Measurements from ENCODE around the gene RNF113A.
"Not testable (repeated sequence)": the region's sequence is repeated elsewhere in the genome, so short reads cannot be mapped to it uniquely, and the experiment has no call there.

The RNF113A gene

DNA sequence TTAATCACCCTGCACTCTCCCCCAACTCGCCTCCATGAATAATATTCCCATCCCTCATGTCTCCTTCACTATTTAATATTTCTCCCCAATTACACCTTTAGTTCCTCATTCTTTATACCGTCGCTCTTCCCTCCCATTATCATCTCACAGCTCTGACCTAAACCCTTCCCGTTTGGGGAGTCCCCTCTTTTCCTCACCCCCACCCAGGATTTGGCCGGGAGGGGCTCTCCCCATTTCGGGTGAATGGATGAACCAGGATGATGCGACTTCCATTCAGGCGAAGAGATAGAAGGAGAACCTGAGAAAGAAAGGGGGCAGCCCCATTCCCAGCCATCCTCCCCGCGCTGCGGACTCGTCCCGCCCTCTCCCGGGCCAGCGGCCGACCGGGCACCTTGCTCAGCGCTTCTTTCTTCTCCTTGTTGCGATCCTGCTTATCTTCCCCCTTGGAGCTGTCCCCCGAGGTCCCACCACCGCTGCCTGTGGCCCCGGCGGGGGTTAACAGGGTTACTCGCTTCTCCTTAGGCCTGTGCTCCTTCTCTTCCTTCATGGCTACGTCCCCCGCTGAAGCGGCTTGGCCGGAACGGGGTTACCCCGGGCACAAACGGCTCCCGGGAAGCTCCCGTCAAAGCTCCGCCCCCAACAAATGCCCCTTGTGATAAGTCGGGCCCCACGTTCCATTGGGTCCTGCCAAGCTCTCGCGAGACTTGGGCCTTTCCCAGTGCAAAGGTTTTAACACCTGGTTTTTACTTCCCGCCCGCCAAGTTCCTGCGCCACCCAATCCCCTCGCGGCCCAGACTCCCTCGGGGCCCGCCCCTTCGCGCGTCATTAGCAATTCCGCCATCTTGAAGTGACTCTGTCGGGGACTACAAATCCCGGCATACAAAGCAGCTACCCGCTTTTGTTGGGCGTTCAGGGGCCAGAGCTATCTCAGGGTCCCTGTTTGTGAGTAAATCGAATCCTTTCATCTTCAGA, 18.9 kb downstream of the RNF113A start, which contains the start of gene UPF3B:
Gene UPF3B, minus strand, starts transcription at position 582 of the 972 bp plus-strand sequence. Its CDS starts 35 bp downstream, at position 547.
- FAIRE-seq (peak; percentile 96), DNase-seq (ENCODE audit: insufficient read length, low spot score) (peak; percentile 70)
- TF ChIP-seq PAX5 (IDR thresholded peaks at IDR 0.05; ENCODE audit: insufficient read depth, low read length, severe bottlenecking): no peak
- no peak for TF ChIP-seq TAF1 (IDR thresholded peaks at IDR 0.05; ENCODE audit: low read depth, low read length)
- TF ChIP-seq POU2F2 (IDR thresholded peaks at IDR 0.05; ENCODE audit: low read depth, low read length): no peak
- peak; percentile 59; the same call in 1 of the 2 replicates for TF ChIP-seq POLR2AphosphoS5 (IDR thresholded peaks at IDR 0.05; ENCODE audit: low read depth, low read length)
- no peak for TF ChIP-seq SPI1 (IDR thresholded peaks at IDR 0.05; ENCODE audit: low read depth, low read length)
- 0 out of 2 replicates have a peak, but pooled peaks have one; percentile 62 for TF ChIP-seq POLR2A (IDR thresholded peaks at IDR 0.05; ENCODE audit: low read depth, low read length)

DNA sequence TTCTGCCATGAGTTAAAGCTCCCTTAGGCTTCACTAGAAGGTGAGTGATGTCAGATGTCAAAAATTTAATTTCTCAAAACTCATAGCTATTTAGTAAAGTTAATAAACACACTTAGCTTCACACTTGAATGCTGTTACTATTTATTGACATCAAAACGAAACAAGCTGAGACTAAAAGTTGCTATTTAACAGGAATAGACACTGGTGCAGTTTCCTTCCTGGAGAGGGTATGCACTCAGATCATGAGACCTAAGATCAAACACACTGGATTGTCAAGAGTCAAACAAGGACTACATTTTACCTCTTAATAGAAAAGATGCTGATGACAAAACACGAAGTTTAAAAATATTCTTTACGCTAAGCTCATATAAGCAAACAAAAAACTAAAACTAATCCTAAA, 37.6 kb downstream of the RNF113A start:
- FAIRE-seq (no peak), DNase-seq (ENCODE audit: insufficient read length, low spot score) (no peak)
- TF ChIP-seq SPI1 (IDR thresholded peaks at IDR 0.05; ENCODE audit: low read depth, low read length): no peak
- TF ChIP-seq POLR2A (IDR thresholded peaks at IDR 0.05; ENCODE audit: low read depth, low read length): no peak
- TF ChIP-seq POU2F2 (IDR thresholded peaks at IDR 0.05; ENCODE audit: low read depth, low read length): no peak
- TF ChIP-seq TAF1 (IDR thresholded peaks at IDR 0.05; ENCODE audit: low read depth, low read length): no peak
- TF ChIP-seq PAX5 (IDR thresholded peaks at IDR 0.05; ENCODE audit: insufficient read depth, low read length, severe bottlenecking): no peak
- TF ChIP-seq POLR2AphosphoS5 (IDR thresholded peaks at IDR 0.05; ENCODE audit: low read depth, low read length): no peak

DNA sequence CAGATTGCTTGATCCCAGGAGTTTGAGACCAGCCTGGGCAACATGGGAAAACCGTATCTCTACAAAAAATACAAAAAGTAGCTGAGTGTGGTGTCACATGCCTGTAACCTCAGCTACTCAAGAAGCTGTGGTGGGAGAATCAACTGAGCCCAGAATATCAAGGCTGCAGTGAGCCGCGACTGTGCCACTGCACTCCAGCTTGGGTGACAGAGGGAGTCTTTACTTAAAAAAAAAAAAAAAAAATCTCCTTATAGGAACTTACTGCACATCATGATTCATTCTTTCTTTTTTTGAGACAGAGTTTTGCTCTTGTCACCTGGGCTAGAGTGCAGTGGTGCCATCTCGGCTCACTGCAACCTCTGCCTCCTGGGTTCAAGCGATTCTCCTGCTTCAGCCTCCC, 43.1 kb downstream of the RNF113A start:
- FAIRE-seq: no peak
- no peak for DNase-seq (ENCODE audit: insufficient read length, low spot score)
- no peak for TF ChIP-seq TAF1 (IDR thresholded peaks at IDR 0.05; ENCODE audit: low read depth, low read length)
- TF ChIP-seq SPI1 (IDR thresholded peaks at IDR 0.05; ENCODE audit: low read depth, low read length): no peak
- TF ChIP-seq PAX5 (IDR thresholded peaks at IDR 0.05; ENCODE audit: insufficient read depth, low read length, severe bottlenecking): no peak
- no peak for TF ChIP-seq POLR2A (IDR thresholded peaks at IDR 0.05; ENCODE audit: low read depth, low read length)
- TF ChIP-seq POLR2AphosphoS5 (IDR thresholded peaks at IDR 0.05; ENCODE audit: low read depth, low read length): no peak
- no peak for TF ChIP-seq POU2F2 (IDR thresholded peaks at IDR 0.05; ENCODE audit: low read depth, low read length)

DNA sequence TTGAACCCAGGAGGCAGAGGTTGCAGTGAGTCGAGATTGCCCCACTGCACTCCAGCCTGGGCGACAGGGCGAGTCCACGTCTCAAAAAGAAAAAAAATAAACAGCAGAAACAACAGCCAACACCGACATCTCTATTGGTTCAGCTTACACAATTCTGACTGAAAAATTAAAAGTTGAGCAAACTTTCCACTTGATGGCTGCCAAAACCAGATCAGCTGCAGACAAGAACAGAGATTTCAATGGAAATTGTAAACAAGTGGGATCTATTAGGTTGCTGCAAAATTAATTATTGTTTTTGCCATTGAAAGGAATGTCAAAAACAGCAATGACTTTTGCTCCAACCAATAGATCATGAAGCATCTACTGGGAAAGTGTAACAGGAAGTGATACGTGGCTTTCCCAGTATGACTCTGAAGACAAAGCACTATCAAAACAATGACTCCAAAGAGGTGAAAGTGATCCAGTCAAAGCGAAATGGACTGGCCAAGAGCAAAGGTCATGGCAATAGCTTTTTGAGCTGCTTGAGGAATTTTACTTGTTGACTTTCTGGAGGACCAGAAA, 45.1 kb downstream of the RNF113A start:
- FAIRE-seq (no peak), DNase-seq (ENCODE audit: insufficient read length, low spot score) (no peak)
- TF ChIP-seq SPI1 (IDR thresholded peaks at IDR 0.05; ENCODE audit: low read depth, low read length): peak; percentile 76
- no peak for TF ChIP-seq TAF1 (IDR thresholded peaks at IDR 0.05; ENCODE audit: low read depth, low read length)

DNA sequence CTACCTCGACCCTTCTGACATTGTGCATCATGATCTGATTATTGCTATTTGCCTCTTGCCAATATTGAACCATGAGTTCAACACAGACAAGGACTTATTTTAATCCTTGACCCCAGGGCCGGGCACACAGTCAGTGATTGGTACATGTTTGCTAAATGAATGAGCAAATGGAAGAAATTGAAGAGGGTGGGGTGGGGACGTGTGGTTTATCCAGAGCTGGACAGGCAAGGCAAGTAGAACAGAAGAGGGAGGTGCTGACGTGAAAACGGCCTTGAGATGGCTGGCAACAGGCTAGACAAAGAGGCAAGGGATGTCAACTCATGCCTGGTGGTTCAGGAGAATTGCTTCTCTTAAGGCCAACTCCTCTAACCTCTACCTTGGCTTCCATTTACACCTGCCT, 47.3 kb downstream of the RNF113A start:
- DNase-seq (ENCODE audit: insufficient read length, low spot score); FAIRE-seq: not testable (repeated sequence)

DNA sequence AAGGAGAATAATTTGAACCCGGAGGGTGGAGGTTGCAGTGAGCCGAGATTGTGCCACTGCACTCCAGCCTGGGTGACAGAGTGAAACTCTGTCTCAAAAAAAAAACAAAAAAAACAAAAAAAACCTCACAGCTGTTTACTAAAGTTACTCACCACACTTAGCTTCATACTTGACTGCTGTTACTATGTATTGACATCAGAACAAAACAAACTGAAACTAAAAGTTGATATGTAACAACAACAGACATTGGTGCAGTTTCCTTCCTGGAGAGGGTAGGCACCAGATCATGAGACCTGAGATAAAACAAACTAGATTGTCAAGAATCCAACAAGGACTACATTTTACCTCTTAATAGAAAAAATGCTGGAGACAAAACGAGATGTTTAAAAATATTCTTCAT, 49.8 kb downstream of the RNF113A start:
- DNase-seq (ENCODE audit: insufficient read length, low spot score): peak; percentile 14
- FAIRE-seq: not testable (repeated sequence)
